Cardiac septum (tissue), 1 donor: ENCODE data around the gene PRMT2. TPM values are rescaled to one million over a fixed set of nuclear protein-coding genes. Genes with fewer than 3 reads are reported as not detected.

Experiments
- DNase-seq: peaks from one replicate; pipeline ENCODE4 v3.0.0-alpha.2; 2020; ENCODE audit warnings: low spot score
- intact Hi-C: fragments of 100-400 bp; cut with DNase I; formaldehyde crosslinking; loops from one replicate; pipeline ENCODE4 v1.14.0; 2022
- long read RNA-seq: library from polyadenylated mRNA; unstranded; transcript quantifications from one replicate; pipeline ENCODE4 v2.0.0, GENCODE V29; 2021
- total RNA-seq: library from RNA; stranded (reverse); fragmentation: NEBNext Ultra II Directional; extraction: Animal tissue kit (Norgen Biotek cat#: 25700); gene quantifications from one replicate; pipeline ENCODE4 v1.2.1, GENCODE V29; 2021
- donor health status: DM: no; HTN: no; CAD: no.

Gene PRMT2
- total RNA-seq = 76.5 TPM
- long read RNA-seq, transcript PRMT2-206 (11 exons, 2,131 nt) = minor isoform, 18 of 270 reads
- long read RNA-seq, transcript PRMT2-204 (6 exons, 954 nt) = minor isoform, 6 of 270 reads
- long read RNA-seq, transcript PRMT2-203 (12 exons, 2,688 nt) = major isoform, 76 of 270 reads
- long read RNA-seq, partial matches to known transcripts = 106 of 270 reads
- long read RNA-seq, other reads (novel, unspliced or antisense) = 56 of 270 reads

DNA sequence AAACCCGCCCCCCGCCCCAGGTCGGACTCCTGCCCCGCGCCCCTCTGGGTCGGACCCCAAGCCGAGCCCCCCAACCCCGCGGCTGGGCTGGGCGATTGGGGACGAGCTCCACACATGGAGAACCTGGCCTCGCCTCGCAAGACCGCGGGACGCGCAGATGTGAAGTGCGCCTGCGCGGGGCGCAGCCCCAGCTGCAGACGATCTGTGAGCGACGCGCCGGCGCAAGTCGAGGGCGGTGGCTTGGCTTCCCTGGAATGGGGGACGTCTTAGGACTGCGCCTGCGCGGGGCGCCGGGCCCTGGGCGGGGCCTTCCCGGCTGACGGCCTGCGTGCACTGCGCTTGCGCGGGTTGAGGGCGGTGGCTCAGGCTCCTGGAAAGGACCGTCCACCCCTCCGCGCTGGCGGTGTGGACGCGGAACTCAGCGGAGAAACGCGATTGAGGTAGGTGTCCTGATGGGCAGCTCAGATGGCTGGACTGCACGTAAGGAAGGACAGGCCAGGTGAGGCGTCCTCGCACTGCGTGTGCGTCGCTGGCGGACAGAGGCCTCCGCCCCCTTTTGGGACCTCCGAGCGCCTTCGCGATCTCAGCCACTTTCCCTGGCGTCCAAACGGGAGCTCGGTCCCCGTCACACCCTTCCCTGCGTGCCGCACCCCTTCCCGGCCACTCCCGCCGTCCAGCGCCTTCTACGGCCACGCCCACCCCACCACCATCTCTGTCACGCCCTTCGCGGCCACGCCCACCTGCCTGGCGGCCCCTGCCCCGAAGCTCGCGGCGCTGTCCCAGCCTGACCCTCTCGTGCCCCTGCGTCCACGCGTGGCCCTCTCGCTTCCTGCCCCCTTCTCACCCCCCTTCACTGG, at the start of gene PRMT2:
PRMT2 (plus strand) TSS at position 351 of the 857 bp plus-strand sequence. CDS start 1,278 bp downstream, outside the sequence.
- intact Hi-C loops = no loop called here
- DNase-seq = peak; percentile 99

DNA sequence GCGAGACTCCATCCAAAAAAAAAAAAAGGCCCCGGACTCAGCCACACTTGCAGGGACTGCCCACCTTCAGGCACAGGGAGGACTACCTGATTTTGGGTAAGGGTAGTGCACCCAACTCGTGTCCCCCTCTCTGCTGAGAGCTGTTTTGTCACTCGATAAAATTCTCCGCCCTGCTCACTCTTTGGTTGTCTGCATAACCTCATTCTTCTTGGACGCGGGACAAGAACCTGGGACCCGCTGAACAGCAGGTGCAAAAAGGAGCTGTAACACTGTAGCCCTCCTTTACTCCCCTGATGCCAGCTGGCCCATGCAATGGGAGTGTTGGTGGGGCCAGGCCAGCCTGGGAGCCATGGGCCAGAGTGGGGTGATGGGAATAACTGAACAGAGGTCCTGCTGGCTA, 41.2 kb upstream of the PRMT2 start:
- DNase-seq = no peak
- intact Hi-C loops = no loop called here

DNA sequence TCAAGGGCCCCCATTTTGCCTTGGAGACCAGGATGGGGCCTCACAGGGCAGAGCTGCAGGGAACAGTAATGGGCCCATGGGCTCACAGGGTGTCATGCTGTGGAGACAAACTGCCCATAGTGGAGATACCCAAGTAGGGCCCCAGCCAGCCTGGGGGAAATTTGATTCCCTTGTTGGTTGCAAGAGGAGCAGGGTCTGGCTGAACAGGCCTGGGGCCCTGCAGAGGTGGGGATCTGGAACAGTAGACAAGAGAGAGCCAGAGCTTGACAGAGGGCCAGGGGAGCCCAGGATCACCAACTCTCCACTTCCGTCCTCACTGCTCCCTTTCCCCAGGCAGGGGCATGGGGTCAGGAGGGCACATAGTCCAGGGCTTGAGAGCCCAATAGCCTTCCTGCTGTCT, 39.3 kb upstream of the PRMT2 start:
- intact Hi-C loops = no loop called here
- no peak for DNase-seq

DNA sequence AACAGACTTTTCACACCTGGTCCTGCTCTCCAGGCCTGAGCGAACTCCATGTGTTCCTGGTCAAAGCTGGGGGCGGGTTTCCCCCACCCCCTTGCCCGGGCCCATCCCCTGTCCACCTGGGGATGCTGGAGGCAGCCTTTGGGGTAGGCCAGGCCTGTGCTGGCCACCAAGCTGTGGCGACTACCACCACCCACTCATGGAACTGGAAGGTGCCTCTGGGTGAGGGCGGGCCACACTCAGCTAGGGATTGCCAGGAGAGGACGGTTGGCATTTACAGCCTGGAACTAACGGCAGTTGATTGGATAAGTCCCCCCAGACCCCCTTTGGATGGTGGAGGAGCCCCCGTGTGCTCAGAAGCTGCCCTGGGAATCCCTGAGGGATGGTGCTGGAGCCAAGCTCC, 38.4 kb upstream of the PRMT2 start:
- no peak for DNase-seq
- intact Hi-C loops = no loop called here

DNA sequence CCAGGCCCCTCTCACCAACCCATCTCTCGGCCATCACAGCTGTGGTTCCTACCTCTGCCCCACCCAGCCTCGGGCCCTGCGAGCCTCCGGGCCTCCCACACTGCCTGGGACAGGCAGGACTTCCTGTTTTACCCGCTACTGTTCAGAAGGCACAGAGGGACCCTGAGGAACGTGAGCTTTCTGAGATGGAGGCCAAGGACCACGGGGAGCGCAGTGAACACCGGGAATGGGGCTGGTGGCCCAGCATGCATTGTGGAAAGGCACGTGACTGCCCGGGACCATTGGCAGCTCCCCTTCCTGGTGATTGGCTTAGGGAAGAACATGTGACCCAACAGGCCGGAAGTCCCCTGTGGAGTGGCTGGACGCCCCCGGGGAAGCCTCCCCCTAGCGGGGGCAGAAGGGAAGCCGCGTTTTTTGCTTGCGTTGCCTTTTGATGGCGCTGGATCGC, 37.6 kb upstream of the PRMT2 start:
- intact Hi-C loops = no loop called here
- no peak for DNase-seq

DNA sequence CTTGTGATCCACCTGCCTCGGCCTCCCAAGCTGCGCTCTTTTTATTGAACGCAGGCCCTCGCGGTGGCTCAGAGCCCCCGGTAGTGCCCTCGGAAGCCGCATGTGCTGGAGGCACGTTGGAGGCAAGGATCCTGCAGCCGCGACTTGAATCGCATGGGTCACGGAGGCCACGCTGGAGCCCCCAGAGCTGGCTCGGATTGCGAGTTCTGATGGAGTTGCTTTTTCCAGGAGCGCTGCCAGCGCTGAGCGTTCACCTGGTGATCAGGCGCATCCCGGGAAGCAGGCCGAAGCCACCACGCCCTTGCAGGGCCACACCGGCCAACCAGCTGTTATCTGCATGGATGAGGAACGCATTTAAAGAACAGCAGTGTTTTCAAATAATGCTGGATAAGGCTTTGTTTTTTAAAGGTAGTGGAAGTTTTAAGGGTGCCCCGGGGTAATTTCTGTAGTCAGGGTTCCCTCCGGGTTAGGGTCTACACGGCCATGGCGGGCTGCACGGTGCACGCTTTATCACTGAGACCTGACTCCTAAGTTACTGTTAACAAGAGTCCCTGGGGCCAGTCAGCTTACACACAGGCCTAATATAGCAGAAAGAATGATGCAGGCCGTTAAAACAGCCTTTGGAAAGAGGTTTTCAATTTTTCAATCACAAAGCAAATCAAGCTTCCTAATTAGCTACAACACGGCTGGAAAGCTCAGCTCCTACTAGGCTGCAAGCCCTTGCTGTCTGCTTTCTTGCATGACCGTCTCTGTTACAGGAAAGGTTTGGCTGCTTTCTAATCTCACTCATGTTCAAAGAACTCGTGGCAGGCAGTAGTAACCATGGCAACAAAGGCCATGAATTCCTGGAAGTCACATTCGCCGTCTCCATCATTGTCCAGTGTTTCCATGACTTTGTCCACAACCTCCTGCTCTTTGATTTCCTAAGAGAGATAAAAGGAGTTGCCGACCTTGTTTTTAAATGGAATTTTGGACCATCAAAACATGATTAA, 36.6 kb upstream of the PRMT2 start:
- intact Hi-C loops = no loop called here
- no peak for DNase-seq

DNA sequence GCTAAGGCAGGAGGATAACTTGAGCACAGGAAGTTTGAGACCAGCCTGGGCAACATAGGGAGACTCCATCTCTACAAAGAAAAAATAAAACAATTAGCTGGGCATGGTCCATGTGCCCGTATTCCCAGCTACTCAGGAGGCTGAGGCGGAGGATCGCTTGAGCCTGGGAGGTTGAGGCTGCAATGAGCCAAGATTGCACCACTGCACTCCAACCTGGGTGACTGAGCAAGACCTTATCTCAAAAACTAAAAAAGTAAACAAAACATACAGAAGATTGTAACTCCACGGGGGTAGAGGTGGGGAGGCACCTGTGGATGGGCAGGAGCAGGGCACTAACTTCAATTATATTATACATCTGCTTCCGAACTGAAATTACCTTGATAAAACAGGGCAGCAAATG, 35.2 kb upstream of the PRMT2 start:
- intact Hi-C loops = no loop called here
- no peak for DNase-seq

DNA sequence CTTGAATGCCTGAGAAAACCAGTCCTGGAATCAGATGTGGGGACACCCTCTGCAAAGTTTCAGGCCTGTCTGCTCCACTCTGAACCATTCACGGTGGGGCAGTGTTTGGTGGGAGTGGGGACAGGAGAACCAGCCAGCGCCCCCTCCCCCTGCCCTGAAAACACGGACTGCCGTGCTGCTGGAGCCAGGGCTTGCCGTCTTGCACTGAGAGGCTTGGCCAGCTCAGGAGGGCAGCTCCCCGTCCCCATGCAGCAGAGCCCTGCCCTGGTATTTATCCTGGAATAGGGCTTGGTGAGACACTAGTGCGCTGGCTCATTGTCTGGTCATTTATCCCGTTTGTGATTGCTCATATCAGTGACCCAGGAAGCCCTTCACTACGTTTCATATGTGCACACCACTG, 34.5 kb upstream of the PRMT2 start:
- intact Hi-C loops = no loop called here

DNA sequence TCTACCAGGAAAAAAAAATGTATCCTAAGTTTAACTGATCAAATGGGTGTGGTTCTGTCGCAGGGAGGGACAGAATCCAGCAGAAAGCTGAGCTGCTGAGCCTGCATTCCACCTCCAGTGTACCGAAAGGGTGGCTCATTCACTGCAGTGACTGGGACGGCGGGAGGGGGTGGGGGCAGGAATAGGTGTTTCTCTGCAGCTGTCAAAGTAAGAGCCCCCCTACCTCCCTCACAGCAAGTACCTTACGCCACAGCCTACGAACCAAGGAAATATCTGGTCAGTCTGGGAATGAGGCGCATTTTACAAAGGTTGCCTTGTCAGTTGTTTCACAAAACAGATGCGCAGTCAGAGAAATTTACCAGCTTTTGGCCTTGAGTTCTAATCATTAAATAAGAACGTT, 32.2 kb upstream of the PRMT2 start:
- no peak for DNase-seq
- intact Hi-C loops = no loop called here

More for the DNA sequence above, 34.5 kb upstream of the PRMT2 start:
- no peak for DNase-seq

DNA sequence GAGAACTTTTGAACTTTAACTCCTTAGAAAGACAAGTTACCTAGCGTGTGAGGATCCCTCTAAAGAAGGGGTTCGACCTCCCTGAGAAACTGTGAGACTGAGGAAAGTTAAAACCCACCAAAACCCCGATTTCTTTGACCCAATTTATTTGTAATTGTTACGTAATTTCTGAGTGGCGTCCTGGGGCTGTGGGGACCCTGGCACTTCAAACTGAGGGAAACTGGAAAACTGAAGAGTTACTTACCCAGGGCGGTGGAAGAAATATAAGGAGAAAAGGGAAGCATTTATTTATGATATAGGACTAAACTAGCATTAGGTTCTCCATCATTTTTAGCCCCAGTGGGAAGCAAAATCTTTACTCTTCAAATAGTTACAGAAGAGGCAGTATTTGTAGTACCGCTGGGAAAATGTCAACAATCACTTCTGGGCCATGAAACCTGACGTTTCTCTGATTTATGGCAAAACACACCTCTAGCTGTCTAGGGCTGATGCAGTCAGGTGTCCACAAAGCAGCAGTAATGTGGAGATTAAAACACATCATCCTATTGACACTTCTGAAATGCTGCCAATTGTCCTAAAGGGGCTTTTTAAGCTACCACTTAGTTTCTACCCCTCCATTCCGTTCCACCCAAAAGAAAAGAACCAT, 31.0 kb upstream of the PRMT2 start:
- intact Hi-C loops = no loop called here

DNA sequence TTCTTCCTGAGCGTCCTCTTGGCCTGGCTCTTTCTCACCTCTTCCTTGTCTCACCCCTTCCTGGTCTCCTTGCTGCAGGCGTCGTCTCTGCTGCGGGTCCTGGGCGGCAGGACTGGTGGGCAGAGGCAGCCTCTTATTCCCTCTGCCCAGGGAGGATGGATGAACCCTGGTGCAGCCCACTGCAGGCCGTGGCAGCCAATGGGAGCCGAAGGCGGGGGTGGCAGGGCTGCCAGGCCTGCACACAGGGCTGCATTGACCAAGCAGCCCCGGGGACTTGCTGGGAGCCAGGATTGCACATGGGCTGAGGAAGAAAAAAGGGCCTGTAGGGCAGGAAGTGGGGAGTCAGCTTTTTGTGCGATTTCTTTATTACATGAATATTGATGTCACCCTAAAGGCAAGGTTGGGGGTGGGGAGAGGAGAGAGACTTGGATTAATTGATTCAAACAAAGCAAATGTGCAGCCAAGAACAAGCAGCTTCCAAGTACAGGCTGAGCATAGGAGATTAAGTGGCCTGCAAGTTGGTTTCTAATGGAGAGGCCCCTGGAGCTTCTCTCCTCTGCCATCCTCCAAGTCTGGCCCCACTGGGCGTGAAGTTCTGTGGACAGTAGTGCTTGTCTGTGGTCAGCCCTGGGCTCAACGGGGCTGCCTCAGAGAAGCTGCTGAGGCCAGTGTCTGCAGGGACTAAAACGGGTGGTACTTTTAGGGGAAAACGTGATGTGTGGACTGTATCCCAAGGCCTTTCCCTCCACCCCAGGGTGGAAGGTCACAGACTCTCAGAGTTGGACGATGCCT, 30.3 kb upstream of the PRMT2 start, which contains the start of gene S100B:
S100B (minus strand) TSS at position 108 of the 792 bp plus-strand sequence. CDS start 2,667 bp downstream, outside the sequence.
- DNase-seq = no peak
- intact Hi-C loops = no loop called here

More for the DNA sequence above, 31.0 kb upstream of the PRMT2 start:
- no peak for DNase-seq

DNA sequence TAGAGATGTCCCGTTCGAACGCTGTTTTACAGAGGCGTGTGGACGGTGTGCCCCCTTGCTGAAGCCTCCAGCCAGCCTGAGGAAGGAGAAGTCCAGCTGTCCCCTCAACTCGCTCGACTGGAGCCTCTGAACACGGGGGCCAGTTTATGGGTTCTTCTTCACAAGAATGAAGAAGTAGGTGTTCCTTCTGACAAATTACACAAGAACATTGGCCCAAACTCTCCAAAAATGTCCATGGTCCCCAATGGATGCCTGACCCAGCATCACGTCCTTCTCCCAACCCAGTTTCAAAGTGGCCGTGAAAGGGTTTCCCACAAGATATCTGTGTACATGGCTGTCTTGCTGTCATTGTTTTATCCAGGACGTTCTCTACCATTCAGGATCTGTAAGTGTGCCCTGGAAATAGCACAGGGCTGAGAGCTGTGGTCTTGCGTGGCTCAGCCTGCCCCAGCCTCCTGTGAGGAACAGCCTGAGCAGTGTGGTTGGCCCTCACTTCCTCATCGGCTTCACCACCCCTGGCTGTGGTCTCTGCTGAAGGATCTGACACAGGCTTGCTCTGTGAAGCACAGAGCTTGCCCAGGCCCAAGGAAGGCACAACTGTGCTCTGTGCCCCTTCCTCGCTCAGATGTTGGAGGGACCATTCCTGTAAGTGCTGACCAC, 29.6 kb upstream of the PRMT2 start:
- intact Hi-C loops = no loop called here
- peak; percentile 84 for DNase-seq

DNA sequence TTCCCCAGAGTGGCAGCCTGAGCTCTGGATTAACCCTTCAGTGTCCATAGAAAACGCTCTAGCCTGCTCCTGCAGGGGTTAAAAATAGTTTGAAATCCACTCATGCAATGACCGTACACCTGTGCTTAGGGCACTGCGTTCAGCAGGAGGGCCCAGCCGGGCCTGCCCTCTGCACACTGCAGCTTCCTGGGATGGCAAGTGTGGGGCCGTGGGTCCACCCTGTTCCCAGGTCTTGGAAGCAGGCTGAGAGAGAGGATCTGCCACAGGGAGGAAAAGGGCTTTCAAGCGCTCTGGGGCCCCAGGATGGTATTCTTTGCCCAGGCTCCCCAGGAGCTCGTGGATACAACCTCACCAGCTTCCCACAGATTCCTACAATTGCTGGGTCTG, 29.1 kb upstream of the PRMT2 start:
- DNase-seq = no peak
- intact Hi-C loops = no loop called here

DNA sequence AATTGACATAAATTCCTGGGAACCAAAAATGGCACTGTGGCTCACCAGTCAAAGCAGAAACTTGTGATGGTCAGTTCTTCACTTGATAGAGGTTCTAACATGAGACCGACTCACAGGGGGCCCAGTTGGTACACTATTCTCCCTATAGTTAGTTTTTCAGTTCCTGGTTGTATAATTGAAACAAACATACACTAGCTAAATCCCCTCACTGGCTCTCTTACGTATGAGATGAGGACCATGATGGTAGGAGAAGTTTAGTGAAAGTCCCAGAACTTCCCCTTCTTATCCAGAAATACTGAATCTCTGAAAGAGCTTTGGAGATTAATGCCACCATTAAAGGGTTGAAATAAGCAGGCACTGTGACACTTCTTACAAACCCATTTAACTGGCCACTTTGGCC, 27.8 kb upstream of the PRMT2 start:
- no peak for DNase-seq
- intact Hi-C loops = no loop called here

DNA sequence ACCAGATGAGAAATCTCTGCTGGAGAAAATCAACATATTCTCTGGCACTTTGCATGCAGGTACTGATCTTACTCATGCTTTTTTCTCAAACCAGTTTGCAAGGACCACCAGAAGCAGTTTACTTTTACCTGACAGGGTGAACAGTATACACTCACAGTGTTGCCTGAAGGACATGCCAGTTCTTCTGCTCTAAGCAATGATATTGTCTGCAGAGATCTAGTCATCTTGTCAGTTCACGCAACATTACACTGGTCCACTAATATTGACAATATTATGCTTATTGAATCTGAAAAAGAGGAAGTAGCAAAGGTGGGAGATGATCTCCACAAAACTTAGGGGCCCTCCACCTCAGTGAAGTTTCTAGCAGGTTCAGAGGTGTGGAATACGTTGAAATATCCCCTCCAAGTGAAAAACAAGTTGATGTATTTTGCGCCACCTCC, 26.8 kb upstream of the PRMT2 start:
- DNase-seq = no peak
- intact Hi-C loops = no loop called here

DNA sequence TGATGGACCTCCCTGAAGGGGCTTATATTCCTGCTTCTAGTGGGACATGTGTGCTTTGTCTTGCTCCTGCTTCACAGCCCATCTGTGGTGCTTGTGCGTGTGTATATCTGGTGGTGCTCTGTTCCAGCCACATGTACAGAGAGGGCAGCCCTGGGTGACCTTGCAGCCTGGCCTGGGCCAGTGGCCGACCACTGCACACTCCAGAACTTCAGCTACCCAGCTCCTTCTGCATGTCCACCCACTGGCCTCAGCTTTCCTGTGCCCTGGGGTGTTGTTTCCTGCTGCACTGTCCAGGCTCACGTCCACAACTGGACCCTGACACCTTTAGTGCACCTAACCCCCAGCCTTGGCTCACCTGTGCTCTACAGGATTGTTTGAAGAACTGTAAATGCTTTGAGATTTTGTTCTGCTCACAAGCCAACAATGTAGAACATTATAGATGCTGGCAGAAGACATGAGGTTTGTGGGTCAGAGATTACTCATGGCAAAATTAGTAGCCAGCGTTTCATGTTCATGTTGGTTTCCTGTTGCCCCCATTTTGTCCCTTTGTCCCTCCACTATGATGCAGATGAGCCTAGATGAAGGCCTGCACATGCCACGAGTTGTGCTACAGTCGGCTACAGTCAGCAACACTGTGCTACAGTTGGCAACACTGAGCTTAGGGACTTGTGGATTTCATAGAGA, 25.3 kb upstream of the PRMT2 start:
- DNase-seq = no peak
- intact Hi-C loops = no loop called here

DNA sequence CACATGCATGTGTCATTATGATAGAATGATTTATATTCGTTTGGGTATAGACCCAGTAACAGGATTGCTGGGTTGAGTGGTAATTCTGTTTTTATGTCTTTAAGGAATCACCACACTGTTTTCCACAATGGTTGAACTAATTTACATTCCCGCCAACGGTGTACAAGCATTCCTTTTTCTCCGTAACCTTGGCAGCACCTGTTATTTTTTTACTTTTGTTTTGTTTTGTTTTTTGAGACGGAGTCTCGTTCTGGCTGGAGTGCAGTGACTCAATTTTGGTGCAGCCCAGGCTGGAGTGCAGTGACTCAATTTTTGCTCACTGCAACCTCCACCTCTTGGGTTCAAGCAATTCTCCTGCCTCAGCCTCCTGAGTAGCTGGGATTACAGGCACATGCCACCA, 22.1 kb upstream of the PRMT2 start:
- intact Hi-C loops = no loop called here
- DNase-seq = no peak
